8988T (cell line): Measurements from ENCODE around the gene SH3PXD2A.
"Not testable (repeated sequence)": the region's sequence is repeated elsewhere in the genome, so short reads cannot be mapped to it uniquely, and the experiment has no call there.

Source experiments
- DNase-seq: peaks from one replicate; pipeline ENCODE4 v3.0.0; 2011

SH3PXD2A gene

DNA sequence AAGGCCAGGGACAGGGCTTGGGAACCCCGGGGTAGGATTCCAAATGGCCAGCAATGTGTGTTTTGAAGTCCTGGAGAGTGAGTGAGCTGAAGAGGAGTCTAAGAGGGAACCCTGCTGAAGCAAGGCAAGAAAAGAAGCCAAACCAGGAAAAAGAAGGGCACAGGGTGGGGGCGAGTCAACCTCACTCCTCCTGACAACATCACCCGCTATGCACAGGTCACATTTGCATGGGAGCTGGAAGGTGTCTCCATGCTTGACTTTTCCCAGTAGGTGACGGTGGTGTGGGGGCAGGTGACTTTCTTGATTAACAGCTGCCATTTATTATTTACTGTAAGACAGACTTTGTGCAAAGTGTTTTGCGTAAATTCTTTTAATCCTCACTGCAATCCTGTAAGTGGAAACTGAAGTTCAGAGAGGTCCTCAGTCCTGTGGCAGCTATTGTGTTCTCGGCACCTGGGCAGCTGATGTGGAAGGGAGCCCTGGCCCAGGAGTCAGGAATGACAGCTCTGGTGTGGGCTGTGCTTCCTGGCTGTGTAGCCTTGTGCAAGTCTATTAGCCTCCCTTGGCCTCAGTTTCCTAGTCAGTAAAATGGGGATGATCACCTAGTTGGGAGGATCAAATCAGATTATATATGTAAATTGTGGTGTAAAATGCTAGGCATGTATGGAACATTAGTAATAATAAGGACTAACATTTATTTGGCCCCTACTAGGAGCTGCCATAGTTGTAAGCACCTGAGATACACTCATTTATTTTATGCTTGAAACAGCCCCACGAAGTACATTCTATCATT is 90.9 kb downstream of the SH3PXD2A start:
- DNase-seq, result no peak

DNA sequence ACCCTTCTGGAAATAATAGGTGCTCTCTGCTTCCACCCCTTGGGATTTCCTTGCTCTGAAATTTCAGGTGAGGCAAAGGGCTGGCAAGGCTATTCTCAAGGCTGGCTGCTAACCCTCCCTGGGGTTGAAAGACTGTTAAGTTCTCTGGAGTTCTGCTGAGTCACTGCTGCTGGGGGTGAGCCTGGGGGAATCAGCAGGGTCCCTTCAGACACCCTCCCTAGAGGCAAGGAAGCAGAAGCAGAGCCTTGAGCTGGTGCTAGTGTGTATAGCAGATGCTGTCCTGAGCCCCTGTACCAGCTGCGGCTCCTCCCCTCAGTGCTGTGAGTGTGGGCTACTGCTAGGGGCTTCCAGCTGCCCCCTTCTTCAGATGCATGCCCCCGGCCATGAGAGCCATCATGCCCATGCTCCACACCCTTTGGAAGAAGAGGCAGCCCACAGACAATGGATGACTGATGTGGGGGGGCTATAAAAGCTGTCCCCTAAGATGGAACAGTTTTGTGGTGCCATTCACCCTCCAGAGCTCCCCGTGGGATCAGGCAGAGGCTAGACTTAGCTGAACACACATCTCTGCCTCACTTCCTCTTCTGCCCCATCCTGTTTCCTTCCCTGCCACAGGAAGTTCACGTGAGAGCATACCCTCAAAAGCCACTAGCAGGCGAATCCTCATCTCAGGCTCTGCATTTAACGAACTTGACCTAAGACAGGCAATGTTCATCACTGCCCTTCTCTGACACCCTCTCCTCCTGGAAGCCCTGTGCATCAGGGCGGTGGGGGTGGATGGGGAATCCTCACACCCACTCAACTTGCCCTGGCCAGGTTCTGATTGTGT is 91.8 kb downstream of the SH3PXD2A start:
- no peak for DNase-seq

GRCh38 chr10:103762916-103763315 is 92.5 kb downstream of the SH3PXD2A start:
- no peak for DNase-seq

DNA sequence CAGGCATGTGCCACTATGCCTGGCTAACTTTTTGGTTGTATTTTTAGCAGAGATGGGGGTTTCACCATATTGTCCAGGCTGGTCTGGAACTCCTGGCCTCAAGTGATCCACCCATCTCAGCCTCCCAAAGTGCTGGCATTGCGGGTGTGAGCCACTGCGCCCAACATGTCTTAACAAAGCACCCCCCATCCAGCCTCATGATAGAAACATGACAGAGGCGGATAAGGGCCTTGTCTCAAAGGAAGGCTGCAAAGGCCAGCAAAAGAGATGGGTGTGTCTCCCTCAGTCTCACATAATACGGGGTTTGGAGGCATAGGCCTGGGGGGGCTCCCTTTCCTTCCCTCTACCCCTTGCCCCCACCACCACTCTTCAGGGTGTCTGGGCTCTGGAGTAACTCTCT is 93.2 kb downstream of the SH3PXD2A start:
- DNase-seq, result no peak

DNA sequence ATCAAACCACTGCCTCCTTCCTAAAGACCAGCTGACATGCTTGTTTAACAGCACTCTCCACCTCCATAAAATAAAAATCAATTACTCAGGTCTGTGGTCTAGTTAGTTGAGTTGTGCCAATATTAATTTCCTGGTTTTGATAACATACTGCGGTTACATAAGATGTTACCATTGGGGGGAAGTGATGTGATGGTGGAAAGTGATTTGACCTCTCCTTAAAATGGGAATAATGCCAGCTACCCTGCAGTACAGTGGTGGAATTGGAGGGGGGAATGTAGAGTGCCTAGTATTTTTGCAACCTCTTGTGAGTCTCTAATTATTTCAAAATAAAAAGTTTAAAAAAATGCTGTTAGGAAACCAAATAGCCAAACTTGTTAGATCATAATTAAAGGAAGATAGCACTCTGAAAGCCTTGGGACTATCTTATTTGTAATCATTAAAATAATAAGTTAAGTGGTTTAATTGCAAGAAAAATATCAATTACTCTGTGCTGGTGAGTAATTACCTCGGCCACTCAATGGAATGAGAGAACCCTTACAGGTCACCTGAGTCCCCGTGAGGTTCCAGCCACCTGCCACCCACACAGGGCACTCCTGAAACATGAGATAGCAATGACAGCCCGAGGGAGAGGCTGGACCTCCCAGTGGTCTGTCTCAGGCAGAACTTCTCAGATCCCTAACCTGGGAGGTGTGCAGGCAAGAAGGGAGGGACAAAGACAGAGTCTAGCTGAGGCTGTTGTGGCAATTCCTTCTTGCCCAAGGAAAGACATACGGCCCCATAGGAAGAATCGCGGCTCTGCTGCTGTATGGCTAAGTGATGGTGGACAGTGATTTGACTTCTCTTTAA is 94.1 kb downstream of the SH3PXD2A start:
- no peak for DNase-seq

DNA sequence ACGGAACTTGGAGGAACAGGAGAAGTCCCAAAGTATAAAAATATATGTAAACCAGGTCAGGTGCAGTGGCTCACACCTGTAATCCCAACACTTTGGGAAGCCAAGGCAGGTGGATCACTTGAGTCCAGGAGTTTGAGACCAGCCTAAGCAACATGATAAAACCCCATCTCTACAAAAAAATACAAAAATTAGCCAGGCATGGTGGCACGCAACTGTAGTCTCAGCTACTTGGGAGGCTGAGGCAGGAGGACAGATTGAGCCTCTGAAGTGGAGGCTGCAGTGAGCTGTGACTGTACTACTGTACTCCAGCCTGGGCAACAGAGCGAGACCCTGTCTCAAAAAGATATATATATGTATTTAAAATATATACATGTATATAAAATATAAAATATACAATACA is 95.1 kb downstream of the SH3PXD2A start:
- not testable (repeated sequence) for DNase-seq

GRCh38 chr10:103759100-103759781 is 96.1 kb downstream of the SH3PXD2A start:
- DNase-seq, result no peak

- no peak for DNase-seq
Measured at GRCh38 chr10:103758294-103758681, 97.1 kb downstream of the SH3PXD2A start.

GRCh38 chr10:103757531-103758293 is 97.7 kb downstream of the SH3PXD2A start:
- DNase-seq, result no peak

DNA sequence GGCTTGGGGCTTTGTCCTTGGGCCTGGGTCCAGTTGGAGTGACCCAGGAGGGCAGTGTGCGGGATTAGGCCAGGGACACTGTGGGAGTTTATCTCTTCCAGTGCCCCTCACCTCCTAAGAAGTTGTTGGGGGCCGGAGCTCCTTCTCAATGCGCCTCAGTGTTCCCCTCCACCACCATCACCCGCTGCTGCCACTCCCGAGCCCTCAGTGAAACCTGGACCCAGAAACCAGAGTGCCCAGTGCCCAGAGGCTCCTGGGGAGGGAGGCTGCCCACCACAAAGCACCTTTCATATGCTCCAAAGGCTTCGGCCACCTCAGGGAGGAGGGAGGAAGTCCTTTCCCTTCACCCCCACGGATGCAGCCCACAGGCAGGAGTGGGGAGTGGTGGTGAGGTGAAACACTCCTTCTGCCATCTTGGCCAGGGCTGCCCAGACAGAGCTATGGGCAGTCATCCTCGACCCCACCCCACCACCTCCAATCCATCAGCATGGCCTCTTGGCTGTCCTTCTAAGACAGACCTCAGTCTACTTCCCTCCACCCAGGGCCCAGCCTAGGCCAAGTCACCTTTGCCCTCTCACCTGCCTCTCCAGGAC is 99.0 kb downstream of the SH3PXD2A start:
- DNase-seq, result no peak

DNA sequence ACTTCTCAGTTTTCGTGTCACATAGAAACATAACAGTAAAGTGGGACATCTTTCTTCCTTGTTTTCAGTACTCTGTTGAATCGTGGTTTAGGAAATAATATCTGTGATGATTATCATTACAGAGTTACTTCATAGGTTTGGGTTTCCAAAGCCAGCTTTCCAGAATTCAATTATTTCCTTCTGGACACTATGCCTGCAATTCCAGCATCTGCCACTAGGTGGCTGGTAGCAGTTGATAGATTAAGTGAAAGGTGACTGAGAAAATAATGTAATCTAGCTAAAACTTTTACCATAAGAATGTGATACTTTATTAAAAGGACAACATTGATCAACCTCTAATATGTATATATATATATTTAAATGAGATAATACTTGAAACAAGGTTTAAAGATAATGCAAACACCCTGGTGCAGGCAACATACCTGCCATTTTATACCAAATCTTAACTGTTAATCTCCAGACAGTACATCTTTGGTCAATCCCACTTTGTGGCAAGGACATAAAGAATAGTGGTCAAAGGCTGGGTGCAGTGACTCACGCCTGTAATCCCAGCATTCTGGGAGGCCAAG is 102.6 kb downstream of the SH3PXD2A start:
- no peak for DNase-seq

GRCh38 chr10:103751667-103752290 is 103.6 kb downstream of the SH3PXD2A start:
- no peak for DNase-seq

GRCh38 chr10:103750836-103751235 is 104.5 kb downstream of the SH3PXD2A start:
- no peak for DNase-seq

GRCh38 chr10:103749779-103750178 is 105.6 kb downstream of the SH3PXD2A start:
- no peak for DNase-seq

DNA sequence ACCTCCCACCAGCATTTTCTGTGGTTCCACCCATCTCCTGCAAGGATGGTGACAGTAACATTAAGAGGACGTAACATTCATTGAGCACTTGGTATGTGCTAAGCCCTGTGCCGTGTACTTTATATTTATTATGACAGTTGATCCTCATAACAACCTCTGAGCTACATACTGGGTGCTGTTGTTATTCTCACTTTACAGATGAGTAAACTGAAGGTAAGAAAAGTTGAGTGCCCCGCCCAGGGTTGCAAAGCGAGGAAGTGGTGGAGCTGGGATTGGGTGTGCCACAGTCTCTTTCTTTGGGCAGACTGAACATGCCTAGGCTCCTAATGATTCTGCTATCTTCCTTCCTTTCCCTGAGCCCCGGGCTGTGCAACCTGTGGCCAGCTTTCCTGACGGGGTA is 107.4 kb downstream of the SH3PXD2A start:
- no peak for DNase-seq

DNA sequence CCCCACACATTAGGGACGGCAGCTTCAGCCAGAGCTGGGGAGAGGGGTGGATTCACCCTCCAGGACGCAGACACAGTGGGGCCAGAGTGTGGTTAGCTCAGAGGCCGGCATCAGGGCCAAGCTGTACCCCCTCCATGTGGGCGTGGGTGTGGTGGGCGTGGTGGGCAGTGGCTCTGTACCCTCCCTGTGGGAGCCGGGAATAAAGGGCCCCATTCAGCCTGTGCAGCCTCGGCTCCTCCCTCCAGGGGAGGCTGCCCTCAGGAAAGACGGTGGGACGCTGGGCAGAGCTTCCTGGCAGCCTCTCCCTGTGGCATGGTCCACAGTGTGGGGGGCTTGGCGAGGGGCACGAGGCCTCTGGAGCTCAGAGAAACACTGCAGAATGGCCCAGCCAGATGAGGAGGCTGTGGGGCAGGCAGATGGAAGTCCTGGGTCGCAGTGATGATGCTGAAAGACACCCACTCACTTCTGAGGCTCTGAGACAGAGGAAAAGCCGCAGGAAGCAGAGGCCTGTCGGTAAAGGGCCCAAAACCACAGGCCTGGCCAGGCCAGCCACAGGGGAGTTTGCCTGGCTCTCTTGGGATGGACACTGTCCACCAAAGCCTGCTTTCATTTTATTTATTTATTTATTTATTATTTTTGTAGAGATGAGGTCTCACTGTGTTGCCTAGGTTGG is 108.0 kb downstream of the SH3PXD2A start:
- DNase-seq, result no peak

- DNase-seq, result no peak
Measured at GRCh38 chr10:103746598-103746997, 108.8 kb downstream of the SH3PXD2A start.

DNA sequence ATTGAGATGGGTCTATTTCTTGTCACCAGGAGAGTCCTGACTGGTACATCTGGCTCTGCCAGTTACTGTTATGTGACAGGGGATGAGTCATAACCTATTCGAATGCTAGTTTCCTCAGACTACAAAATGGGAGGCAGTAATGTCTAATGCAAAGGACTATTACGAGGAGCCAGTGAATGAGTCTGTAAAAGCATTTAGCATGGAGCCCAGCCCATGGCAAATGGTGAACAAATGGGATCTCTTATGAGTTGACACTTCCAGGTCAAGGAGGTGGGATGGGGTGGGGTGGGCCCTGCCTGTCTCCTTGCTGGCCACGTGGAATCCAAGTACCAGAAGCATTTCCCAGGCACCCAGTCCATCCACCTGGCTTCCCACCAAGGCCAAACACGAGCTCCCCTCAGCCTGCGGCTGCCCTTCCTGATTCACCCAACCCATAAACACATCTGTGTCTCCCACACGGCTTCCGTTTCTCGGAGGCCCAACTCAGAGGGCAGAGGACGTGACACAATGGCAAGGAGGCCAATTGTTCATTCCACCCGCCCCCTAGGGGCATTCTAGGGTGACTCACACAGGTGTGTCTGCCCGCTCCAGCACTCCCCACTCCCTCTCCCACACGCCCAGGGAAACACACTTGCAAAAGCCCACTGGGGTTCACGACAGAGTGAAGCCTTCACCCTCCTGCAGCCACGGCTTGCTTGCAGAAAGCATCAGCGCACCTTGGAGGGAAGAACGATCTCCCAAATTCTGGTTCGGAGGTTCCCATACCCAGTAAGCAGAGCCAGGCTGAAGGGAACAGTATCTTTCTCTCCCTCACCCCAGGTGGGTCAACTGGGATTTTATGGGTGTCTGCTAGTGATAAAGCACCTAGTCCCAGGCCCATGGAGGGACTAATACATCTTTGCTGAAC is 109.8 kb downstream of the SH3PXD2A start:
- DNase-seq, result no peak

DNA sequence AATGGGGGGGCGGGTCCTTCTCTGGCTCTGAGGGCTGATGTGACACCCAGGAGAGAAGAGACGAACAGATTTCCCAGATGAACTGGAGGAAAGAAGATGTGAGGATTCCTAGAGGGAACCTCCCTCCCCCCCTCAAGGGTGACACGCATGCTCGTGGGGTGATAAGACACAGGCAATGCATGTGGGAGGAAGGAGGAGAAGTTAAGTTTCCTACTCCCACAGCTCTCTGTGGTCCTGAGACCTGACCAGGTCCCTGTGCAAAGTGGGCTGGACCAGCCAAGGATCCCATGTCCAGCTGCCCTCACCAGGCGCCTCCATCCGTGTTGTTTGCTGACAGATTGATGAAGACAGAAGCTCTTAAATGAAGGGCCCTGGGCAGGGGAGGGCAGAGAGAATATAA is 112.6 kb downstream of the SH3PXD2A start:
- no peak for DNase-seq
